ENCODE data around the gene CCDC78.

CCDC78 gene

GRCh38 chr16:718389-718788 lies 7.9 kb downstream of the CCDC78 start:
- H3K4me3 ChIP-seq (replicated peaks in 1 of 2; ENCODE audit: low read depth in 2 of 2, low read length in 2 of 2): no peak overlapping the region
- no peak for DNase-seq (ENCODE audit: low read depth in 2 of 2)
- no peak for TF ChIP-seq CTCF (IDR thresholded peaks at IDR 0.05; ENCODE audit: low read depth, low read length)

DNA sequence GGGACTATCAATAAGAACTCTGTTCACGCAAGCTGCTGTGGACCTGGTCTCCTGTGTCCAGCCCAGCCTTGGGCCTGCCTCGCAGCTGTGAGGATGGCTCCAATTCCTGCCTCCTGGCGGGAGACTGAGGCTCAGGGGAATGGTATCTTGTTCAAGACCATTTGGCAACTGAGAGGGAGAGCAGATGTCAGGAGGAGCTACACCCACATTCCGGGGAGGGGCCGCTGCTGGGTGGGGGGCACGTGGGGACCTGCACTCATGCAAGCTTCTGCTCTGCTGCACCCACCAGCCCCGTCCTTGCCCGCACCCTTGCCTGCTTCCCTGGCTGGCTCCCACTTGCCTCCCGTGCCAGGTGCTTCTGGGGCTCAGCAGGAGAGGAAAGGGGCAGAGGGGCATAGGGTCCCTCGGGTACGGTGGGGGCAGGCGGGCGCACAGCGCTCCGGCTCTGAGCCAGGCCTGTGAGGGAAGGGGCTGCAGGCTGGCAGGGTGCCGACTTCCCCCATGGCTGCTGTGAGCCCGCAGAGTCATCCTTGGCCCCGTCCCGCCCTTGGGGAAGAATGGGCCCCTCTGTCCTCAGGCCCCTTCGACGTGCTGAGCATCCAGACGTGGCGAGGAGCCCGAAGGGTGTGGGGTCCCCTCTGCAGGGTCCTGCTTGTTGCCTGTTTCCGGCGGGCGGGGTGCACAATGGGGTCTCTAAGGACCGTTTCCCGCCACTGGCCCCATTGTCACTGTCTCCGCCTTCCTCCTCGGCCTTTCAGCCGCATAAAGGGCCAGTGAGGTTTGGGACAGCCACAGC lies 8.6 kb downstream of the CCDC78 start:
- no peak for TF ChIP-seq CTCF (IDR thresholded peaks at IDR 0.05; ENCODE audit: low read depth, low read length)
- no peak overlapping the region for H3K4me3 ChIP-seq (replicated peaks in 1 of 2; ENCODE audit: low read depth in 2 of 2, low read length in 2 of 2)
- no peak for DNase-seq (ENCODE audit: low read depth in 2 of 2)

GRCh38 chr16:716768-717325 lies 9.4 kb downstream of the CCDC78 start:
- H3K4me3 ChIP-seq (replicated peaks in 1 of 2; ENCODE audit: low read depth in 2 of 2, low read length in 2 of 2): no peak overlapping the region
- TF ChIP-seq CTCF (IDR thresholded peaks at IDR 0.05; ENCODE audit: low read depth, low read length): no peak
- no peak for DNase-seq (ENCODE audit: low read depth in 2 of 2)

DNA sequence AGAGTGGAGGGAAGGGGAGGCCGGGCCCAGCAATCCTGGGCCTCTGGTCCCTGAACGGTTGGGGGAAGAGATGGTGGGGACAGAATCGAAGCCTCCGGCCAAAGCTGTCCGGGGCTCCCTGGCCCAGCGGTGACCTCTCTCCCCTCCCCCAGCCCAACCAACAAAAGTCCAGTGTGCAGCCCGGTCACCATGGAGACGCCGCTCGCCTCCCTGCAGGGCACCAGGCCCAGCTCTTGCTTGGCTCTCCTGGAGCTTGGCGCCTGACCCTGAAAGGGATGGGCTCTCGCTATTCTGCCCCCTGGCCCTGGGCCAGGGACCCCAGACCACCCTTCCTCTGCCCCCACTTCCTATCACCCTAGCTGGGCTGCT lies 10.1 kb downstream of the CCDC78 start:
- DNase-seq (ENCODE audit: low read depth in 2 of 2): peak; percentile 50 to 83
- H3K4me3 ChIP-seq (replicated peaks in 1 of 2; ENCODE audit: low read depth in 2 of 2, low read length in 2 of 2): peak overlapping the region; percentile 48 to 63
- no peak for TF ChIP-seq CTCF (IDR thresholded peaks at IDR 0.05; ENCODE audit: low read depth, low read length)

DNA sequence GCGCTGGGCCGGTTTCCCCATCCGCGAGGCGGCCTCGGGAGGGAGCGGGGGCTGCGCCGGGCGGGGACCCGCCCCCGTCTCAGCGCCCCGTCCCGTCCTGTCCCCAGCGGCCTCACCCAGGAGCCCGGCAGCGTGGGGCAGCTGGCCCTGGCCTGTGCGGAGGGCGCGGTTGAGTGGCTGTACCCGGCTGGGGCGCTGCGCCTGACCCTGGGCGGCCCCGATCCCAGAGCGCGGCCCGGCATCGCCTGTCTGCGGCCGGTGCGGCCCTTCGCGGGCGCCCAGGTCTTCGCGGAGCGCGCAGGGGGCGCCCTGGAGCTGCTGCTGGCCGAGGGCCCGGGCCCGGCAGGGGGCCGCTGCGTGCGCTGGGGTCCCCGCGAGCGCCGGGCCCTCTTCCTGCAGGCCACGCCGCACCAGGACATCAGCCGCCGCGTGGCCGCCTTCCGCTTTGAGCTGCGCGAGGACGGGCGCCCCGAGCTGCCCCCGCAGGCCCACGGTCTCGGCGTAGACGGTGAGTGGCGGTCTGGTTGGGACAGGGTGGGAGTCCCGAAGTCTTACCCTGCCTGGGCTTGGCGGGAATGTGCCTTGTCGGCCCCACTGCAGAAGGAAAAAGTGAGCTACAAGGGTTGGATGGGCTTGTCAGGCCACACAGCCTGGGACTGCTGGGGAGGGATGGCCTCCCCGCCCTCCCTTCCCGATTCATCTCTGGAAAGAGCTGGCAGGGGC lies 10.6 kb downstream of the CCDC78 start:
- peak in 1 of 2 donors; percentile 29 for DNase-seq (ENCODE audit: low read depth in 2 of 2)
- H3K4me3 ChIP-seq (replicated peaks in 1 of 2; ENCODE audit: low read depth in 2 of 2, low read length in 2 of 2): peak overlapping the region; percentile 48 to 63
- TF ChIP-seq CTCF (IDR thresholded peaks at IDR 0.05; ENCODE audit: low read depth, low read length): no peak

DNA sequence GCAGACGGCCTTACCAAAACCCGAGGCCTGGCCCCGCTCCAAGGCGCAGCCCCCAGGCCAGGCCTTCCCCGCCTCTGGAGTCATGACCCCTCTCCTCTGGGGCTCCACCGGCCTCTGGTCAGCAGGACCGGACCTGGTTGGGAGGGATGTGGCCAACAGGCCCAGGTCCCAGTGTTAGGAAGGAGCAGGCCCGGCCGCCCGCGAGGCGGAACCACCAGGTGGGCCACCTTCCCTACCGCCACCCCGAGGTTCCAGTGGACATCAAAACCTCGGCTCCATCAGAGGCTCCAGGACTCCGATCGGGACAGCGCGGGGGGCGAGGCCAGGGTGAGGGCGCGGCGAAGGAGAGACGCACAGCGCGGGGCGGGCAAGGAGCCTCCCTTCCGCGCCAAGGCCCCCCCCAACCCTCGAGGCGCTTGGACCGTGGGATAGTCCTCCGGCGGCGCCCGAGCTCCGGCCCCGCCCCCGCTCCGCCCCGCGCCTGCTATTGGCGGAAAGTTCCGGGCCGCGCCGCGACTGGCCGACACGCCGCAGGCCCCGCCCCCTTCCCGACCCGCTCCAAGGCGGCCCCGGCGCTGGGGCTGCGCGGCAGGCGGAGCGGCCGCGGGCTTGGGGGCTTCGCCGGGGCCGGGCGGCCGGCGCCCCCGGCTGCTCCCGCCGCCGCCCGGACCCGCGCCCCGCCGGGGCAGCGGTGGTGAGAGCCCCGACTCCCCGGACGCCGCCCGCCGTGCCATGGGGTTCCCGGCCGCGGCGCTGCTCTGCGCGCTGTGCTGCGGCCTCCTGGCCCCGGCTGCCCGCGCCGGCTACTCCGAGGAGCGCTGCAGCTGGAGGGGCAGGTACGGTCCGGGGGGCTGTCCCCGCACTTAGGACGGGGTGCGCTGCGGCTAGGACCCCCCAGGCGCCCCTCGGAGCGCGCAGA lies 11.4 kb downstream of the CCDC78 start, which contains the start of gene METRN:
Gene METRN, plus strand, starts transcription at position 561 of the 919 bp plus-strand sequence. Its CDS starts 172 bp downstream, at position 733.
- H3K4me3 ChIP-seq (replicated peaks in 1 of 2; ENCODE audit: low read depth in 2 of 2, low read length in 2 of 2): peak within 1 kb of the TSS; percentile 48 to 63
- peak; percentile 86 to 91 for DNase-seq (ENCODE audit: low read depth in 2 of 2)
- no peak for TF ChIP-seq CTCF (IDR thresholded peaks at IDR 0.05; ENCODE audit: low read depth, low read length)
